DLD1 (cell line): Measurements from ENCODE around the gene PRDM15.

Source experiments
- in situ Hi-C: cut with HindIII; loops from 2 replicates; pipeline ENCODE4 v1.10.0; 2017; ENCODE audit warnings: low sequenced_read_pairs

The PRDM15 gene

GRCh38 chr21:41865002-41865777 lies 14.0 kb downstream of the PRDM15 start:
- in situ Hi-C loops, result no loop called here

GRCh38 chr21:41864311-41865001 lies 14.7 kb downstream of the PRDM15 start:
- in situ Hi-C loops, result no loop called here

GRCh38 chr21:41863439-41863740 lies 15.8 kb downstream of the PRDM15 start:
- in situ Hi-C loops, result no loop called here

- in situ Hi-C loops, result no loop called here
These were observed 17.2 kb downstream of the PRDM15 start for GRCh38 chr21:41861987-41862386.

- in situ Hi-C loops, result no loop called here
These were observed 17.9 kb downstream of the PRDM15 start for GRCh38 chr21:41861255-41861654.

GRCh38 chr21:41859297-41859980 lies 19.7 kb downstream of the PRDM15 start:
- in situ Hi-C loops, result no loop called here

GRCh38 chr21:41858466-41859296 lies 20.5 kb downstream of the PRDM15 start:
- in situ Hi-C loops, result no loop called here

GRCh38 chr21:41857771-41858300 lies 21.3 kb downstream of the PRDM15 start:
- in situ Hi-C loops, result no loop called here

GRCh38 chr21:41856572-41856971 lies 22.6 kb downstream of the PRDM15 start:
- in situ Hi-C loops, result no loop called here

GRCh38 chr21:41854426-41854995 lies 24.6 kb downstream of the PRDM15 start:
- in situ Hi-C loops, result no loop called here

GRCh38 chr21:41852929-41853320 lies 26.2 kb downstream of the PRDM15 start:
- in situ Hi-C loops, result no loop called here

- in situ Hi-C loops, result no loop called here
These were observed 26.8 kb downstream of the PRDM15 start for GRCh38 chr21:41852151-41852928.

GRCh38 chr21:41851090-41851790 lies 27.9 kb downstream of the PRDM15 start:
- in situ Hi-C loops, result no loop called here

GRCh38 chr21:41850085-41850484 lies 29.1 kb downstream of the PRDM15 start:
- in situ Hi-C loops, result no loop called here

GRCh38 chr21:41848958-41849580 lies 30.1 kb downstream of the PRDM15 start:
- in situ Hi-C loops, result no loop called here

GRCh38 chr21:41848533-41848932 lies 30.6 kb downstream of the PRDM15 start:
- in situ Hi-C loops, result no loop called here

GRCh38 chr21:41847066-41847804 lies 31.9 kb downstream of the PRDM15 start:
- in situ Hi-C loops, result no loop called here

- in situ Hi-C loops, result no loop called here
These were observed 32.6 kb downstream of the PRDM15 start for GRCh38 chr21:41846536-41846935.
